HepG2 (cell line): ENCODE results near the gene BLOC1S4. TPM values are rescaled to one million over a fixed set of nuclear protein-coding genes. Genes with fewer than 3 reads are reported as not detected.
A peak's percentile ranks its signal among the peaks of the same experiment; 100 is the strongest.

Experiments
- ARID5B ChIP-seq: IDR thresholded peaks from 2 replicates; pipeline ENCODE4 v1.4.0; 2020; ENCODE audit warnings: mild to moderate bottlenecking, missing genetic modification reagents
- FOSL2 ChIP-seq: sonication (generic); formaldehyde crosslinking; IDR thresholded peaks from 2 replicates; pipeline ENCODE4 v1.4.0; 2020; ENCODE audit warnings: missing genetic modification reagents
- FOXA3 ChIP-seq: IDR thresholded peaks from 2 replicates; pipeline ENCODE4 v1.6.1; 2016; ENCODE audit warnings: missing genetic modification reagents, missing compliant biosample characterization
- IKZF4 ChIP-seq: sonication (generic); formaldehyde crosslinking; IDR thresholded peaks from 2 replicates; pipeline ENCODE4 v1.5.1; 2020; ENCODE audit warnings: borderline replicate concordance, mild to moderate bottlenecking, low read depth, missing genetic modification reagents; ENCODE audit errors: not compliant biosample characterization
- MAFF ChIP-seq: IDR thresholded peaks from 2 replicates; pipeline ENCODE4 v1.6.1; 2011; ENCODE audit warnings: low read depth, low read length, improper control_type of control experiment
- MNT ChIP-seq: fragments of 450-650 bp; IDR thresholded peaks from 2 replicates; pipeline ENCODE4 v1.6.1; 2016
- NR2F1 ChIP-seq, 2 experiments: fragments of 450-650 bp in 1 of 2; formaldehyde crosslinking in 1 of 2; IDR thresholded peaks; 2 replicates each; pipeline versions ENCODE4 v1.5.0 to v1.6.1; 2016 to 2020; ENCODE audit warnings: mild to moderate bottlenecking in 1 of 2, missing compliant biosample characterization in 1 of 2, missing genetic modification reagents in 1 of 2, moderate library complexity in 1 of 2
- RXRA ChIP-seq: sonication (generic); formaldehyde crosslinking; IDR thresholded peaks from 2 replicates; pipeline ENCODE4 v1.5.1; 2020; ENCODE audit warnings: missing genetic modification reagents
- TEAD3 ChIP-seq: optimal IDR thresholded peaks from 2 replicates; pipeline ENCODE3; 2016; ENCODE audit warnings: borderline replicate concordance
- THRA ChIP-seq: sonication (generic); formaldehyde crosslinking; IDR thresholded peaks from 2 replicates; pipeline ENCODE4 v1.4.0; 2020; ENCODE audit warnings: missing genetic modification reagents, borderline replicate concordance
- ZNF574 ChIP-seq: sonication (generic); formaldehyde crosslinking; IDR thresholded peaks from 2 replicates; pipeline ENCODE4 v1.4.0; 2020; ENCODE audit warnings: missing genetic modification reagents
- ZNF660 ChIP-seq: sonication (generic); formaldehyde crosslinking; IDR thresholded peaks from 2 replicates; pipeline ENCODE4 v1.5.1; 2020; ENCODE audit warnings: mild to moderate bottlenecking, low read depth, missing genetic modification reagents, borderline replicate concordance
- polyA plus RNA-seq, 8 experiments: library from polyadenylated mRNA; depleted of rRNA in 3 of 8; stranded (reverse) in 7 of 8; unstranded in 1 of 8; fragments of >200 nt; fragmentation: Illumina TruSeq in 4 of 8; extraction: Trizol in 4 of 8; gene quantifications; 2 replicates each; pipeline versions ENCODE4 v1.2.1 to v1.2.3, GENCODE V29; 2011 to 2016; ENCODE audit warnings: low read depth in 4 of 8, missing spikeins in 1 of 8, mixed read lengths in 1 of 8; ENCODE audit not compliant: insufficient read depth in 1 of 8
- total RNA-seq, 5 experiments: library from RNA; depleted of rRNA; stranded (reverse); fragments of >200 nt; fragmentation: Illumina TruSeq; extraction: Trizol; gene quantifications; 2 replicates each; pipeline ENCODE4 v1.2.3, GENCODE V29; 2016; ENCODE audit warnings: low read depth in 1 of 5

Gene BLOC1S4
- total and polyA plus RNA-seq, 2 of the 13 experiments (the other 11 are each of a cell fraction or from before 2014, with no cell fraction given), result 15.5 to 20.9 TPM

- peak; percentile 24 to 41; a peak in 1 of 4 replicates for TF ChIP-seq NR2F1 (CRISPR knock-in tag; IDR thresholded peaks at IDR 0.05)
- no peak for TF ChIP-seq ZNF660 (CRISPR knock-in tag)
- TF ChIP-seq TEAD3 (CRISPR knock-in tag), result peak; percentile 21
- TF ChIP-seq FOSL2 (CRISPR knock-in tag), result peak; percentile 86
- TF ChIP-seq RXRA (CRISPR knock-in tag), result peak; percentile 18; the same call in 1 of the 2 replicates
- TF ChIP-seq IKZF4 (CRISPR knock-in tag), result no peak
- TF ChIP-seq FOXA3 (CRISPR knock-in tag), result peak; percentile 43
- peak; percentile 95 for TF ChIP-seq THRA (CRISPR knock-in tag)
- TF ChIP-seq MNT, result peak; percentile 23; the same call in 1 of the 2 replicates
- peak; percentile 29; the same call in 1 of the 2 replicates for TF ChIP-seq MAFF
- TF ChIP-seq ZNF574 (CRISPR knock-in tag), result no peak
- TF ChIP-seq ARID5B (CRISPR knock-in tag), result 0 out of 2 replicates have a peak, but pooled peaks have one; percentile 30
Measured at GRCh38 chr4:6703786-6704185, 12.2 kb upstream of the BLOC1S4 start (continued).
